ENCODE measurements around the gene TMED3.

- no peak for TF ChIP-seq CTCF (IDR thresholded peaks at IDR 0.05; ENCODE audit: low read length)
- TF ChIP-seq EZH2 (IDR thresholded peaks at IDR 0.05; ENCODE audit: borderline replicate concordance, low read length), result no peak
Observed at GRCh38 chr15:79322945-79323344, 12.0 kb downstream of the TMED3 start.
